Thyroid gland (tissue), 4 donors: ENCODE measurements around the gene PHB1. TPM values are rescaled to one million over a fixed set of nuclear protein-coding genes. Genes with fewer than 3 reads are reported as not detected.
A peak's percentile ranks its signal among the peaks of the same experiment; 100 is the strongest.
"Not testable (repeated sequence)": the region's sequence is repeated elsewhere in the genome, so short reads cannot be mapped to it uniquely, and the experiment has no call there.

Experiments used
- DNase-seq, 2 donors: peaks; one replicate each; pipeline ENCODE4 v3.0.0-alpha.2; 2019
- H3K27ac ChIP-seq, 3 donors: fragments of 200-600 bp; sonication (generic); 1 replicate in 2 of 3; 2 replicates in 1 of 3; pipeline ENCODE4 v1.5.1; 2016 to 2019; ENCODE audit warnings: mild to moderate bottlenecking in 1 of 3, moderate library complexity in 1 of 3
- H3K27me3 ChIP-seq: fragments of 200-600 bp; sonication (generic); one replicate; pipeline ENCODE4 v1.5.1; 2019
- H3K36me3 ChIP-seq, 2 donors: fragments of 200-600 bp; sonication (generic); one replicate each; pipeline ENCODE4 v1.5.1; 2016 to 2019
- H3K4me1 ChIP-seq, 2 donors: fragments of 200-600 bp; sonication (generic); one replicate each; pipeline ENCODE4 v1.5.1; 2017 to 2019
- H3K4me3 ChIP-seq, 3 donors: fragments of 200-600 bp; sonication (generic); replicated peaks in 1 of 3; 1 replicate in 2 of 3; 2 replicates in 1 of 3; pipeline ENCODE4 v1.5.1; 2016; ENCODE audit warnings: mild to moderate bottlenecking in 1 of 3
- H3K9me3 ChIP-seq: fragments of 200-600 bp; sonication (generic); one replicate; pipeline ENCODE4 v1.5.1; 2017
- CTCF ChIP-seq, 6 experiments: fragments of 200-600 bp in 3 of 6; fragments of 450-650 bp in 3 of 6; sonication (generic) in 3 of 6; IDR thresholded peaks; one replicate each; pipeline ENCODE4 v1.5.1; 2016 to 2019; ENCODE audit warnings: antibody characterized with exemption in 6 of 6, mild to moderate bottlenecking in 2 of 6, inconsistent platforms in 1 of 6, moderate library complexity in 1 of 6
- POLR2A ChIP-seq, 2 donors: fragments of 450-650 bp; IDR thresholded peaks; one replicate each; pipeline ENCODE4 v1.6.1; 2017; ENCODE audit warnings: antibody characterized with exemption in 2 of 2, mild to moderate bottlenecking in 2 of 2, moderate library complexity in 1 of 2
- WGBS, 2 donors: methylation state at CpG; one replicate each; pipeline ENCODE4 v1.1.5; 2017; 5-methylcytosine and 5-hydroxymethylcytosine counted together
- intact Hi-C: fragments of 100-400 bp; cut with DNase I; formaldehyde crosslinking; loops from one replicate; pipeline ENCODE4 v1.15.1; 2023
- total RNA-seq, 4 donors: library from RNA; depleted of rRNA; stranded (reverse); fragments of >200 nt; gene quantifications; one replicate each; pipeline ENCODE4 v1.2.3, GENCODE V29; 2016

The PHB1 gene
- total RNA-seq, 4 donors from 2014 or later: 77.5 to 129 (median 103) TPM

GRCh38 chr17:49370971-49371834 is 43.5 kb downstream of the PHB1 start:
- Histone ChIP-seq H3K4me3 (no peak overlapping the region), H3K9me3 (no peaks in the 10 kb centered on the region), H3K36me3 (no peaks in the 10 kb centered on the region), H3K27me3 (no peaks in the 10 kb centered on the region), H3K4me1 (no peaks in the 10 kb centered on the region), H3K27ac (no peak overlapping the region)
- DNase-seq: no peak
- TF ChIP-seq CTCF (IDR thresholded peaks at IDR 0.05) (no peak), POLR2A (IDR thresholded peaks at IDR 0.05) (no peak)
- intact Hi-C loops: no loop called here
- WGBS, 2 donors: 49% methylated on average over 13 of the region's 13 CpGs

GRCh38 chr17:49369760-49370159 is 44.9 kb downstream of the PHB1 start:
- Histone ChIP-seq H3K27me3 (no peaks in the 10 kb centered on the region), H3K4me1 (no peaks in the 10 kb centered on the region), H3K4me3 (no peak overlapping the region), H3K36me3 (no peaks in the 10 kb centered on the region), H3K27ac (no peak overlapping the region), H3K9me3 (no peaks in the 10 kb centered on the region)
- intact Hi-C loops: no loop called here
- no peak for TF ChIP-seq POLR2A (IDR thresholded peaks at IDR 0.05)
- no peak for TF ChIP-seq CTCF (IDR thresholded peaks at IDR 0.05)
- WGBS, 2 donors: 93 to 94% methylated on average over 1 of the region's 1 CpG
- no peak for DNase-seq

GRCh38 chr17:49369089-49369488 is 45.6 kb downstream of the PHB1 start:
- Histone ChIP-seq H3K4me1 (no peaks in the 10 kb centered on the region), H3K9me3 (no peaks in the 10 kb centered on the region), H3K4me3 (no peak overlapping the region), H3K27ac (no peak overlapping the region), H3K36me3 (no peaks in the 10 kb centered on the region), H3K27me3 (no peaks in the 10 kb centered on the region)
- intact Hi-C loops: no loop called here
- WGBS, 2 donors: 81 to 91% methylated on average over 1 of the region's 1 CpG
- no peak for DNase-seq
- TF ChIP-seq CTCF (IDR thresholded peaks at IDR 0.05): no peak

- WGBS, 2 donors: 26 to 39% methylated on average over 2 of the region's 2 CpGs
- Histone ChIP-seq H3K4me3 (no peak overlapping the region), H3K27ac (no peak overlapping the region), H3K36me3 (no peaks in the 10 kb centered on the region), H3K27me3 (no peaks in the 10 kb centered on the region), H3K9me3 (no peaks in the 10 kb centered on the region), H3K4me1 (peaks cover 2 to 9% of the 10 kb centered on the region in 2 donors)
- peak; percentile 57 for DNase-seq
- intact Hi-C loops: no loop called here
- TF ChIP-seq CTCF (IDR thresholded peaks at IDR 0.05): peak in 3 of 6 experiments; percentile 21 to 33 (median 31)
- TF ChIP-seq POLR2A (IDR thresholded peaks at IDR 0.05): no peak
These were observed 49.0 kb downstream of the PHB1 start for GRCh38 chr17:49365667-49366066.

GRCh38 chr17:49365126-49365525 is 49.6 kb downstream of the PHB1 start:
- H3K4me3 ChIP-seq, H3K27ac ChIP-seq, DNase-seq, H3K27me3 ChIP-seq, H3K9me3 ChIP-seq, intact Hi-C loops, H3K36me3 ChIP-seq: not testable (repeated sequence)
- peaks cover 7 to 14% of the 10 kb centered on the region in 2 donors for H3K4me1 ChIP-seq
- 92 to 96% methylated on average over 10 of the region's 10 CpGs for WGBS, 2 donors
